OCI-M1 (cell line): Measurements from ENCODE around the gene PARD3B.

Experiments
- DNase-seq: peaks from one replicate; lab custom pipeline; 2025; lab: John Stamatoyannopoulos, UW

PARD3B gene

DNA sequence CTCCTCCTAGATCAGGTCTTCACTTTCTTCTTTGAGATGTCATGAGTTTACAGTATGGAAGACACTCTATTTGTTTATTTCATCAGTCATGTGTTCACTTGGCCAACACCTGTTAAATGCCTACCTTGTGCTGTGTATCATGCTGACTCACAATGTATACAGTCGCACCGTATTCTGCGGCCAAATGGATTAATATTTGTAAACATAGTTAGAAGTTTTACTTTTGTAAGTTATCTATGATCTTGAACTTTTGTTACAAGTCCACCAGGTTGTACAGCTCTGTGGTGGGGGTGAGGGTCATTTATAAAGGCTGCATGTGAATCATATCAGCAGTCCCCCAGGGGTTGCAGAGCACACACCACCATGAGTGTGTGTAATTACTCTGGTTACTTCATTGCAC is 728.4 kb downstream of the PARD3B start:
- no peak for DNase-seq

DNA sequence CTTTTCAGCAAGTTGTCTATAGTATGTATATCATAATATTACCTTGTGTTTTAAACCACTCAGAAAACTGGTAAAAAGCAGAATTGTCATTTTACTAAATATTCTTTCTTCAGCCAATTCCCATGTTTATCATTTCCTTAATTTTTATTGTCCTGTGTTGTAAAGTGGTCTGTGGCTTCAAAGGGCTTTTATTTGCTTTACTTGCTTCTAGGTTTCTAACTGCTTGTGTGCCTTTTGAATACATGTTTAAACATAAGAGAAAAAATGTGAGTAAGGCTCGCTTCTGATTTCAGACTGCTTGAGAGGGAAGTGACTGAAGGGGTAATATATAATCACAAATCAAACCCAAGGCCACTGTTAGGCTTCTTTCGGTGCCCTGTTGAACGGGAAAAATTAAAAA is 729.5 kb downstream of the PARD3B start:
- DNase-seq = no peak

DNA sequence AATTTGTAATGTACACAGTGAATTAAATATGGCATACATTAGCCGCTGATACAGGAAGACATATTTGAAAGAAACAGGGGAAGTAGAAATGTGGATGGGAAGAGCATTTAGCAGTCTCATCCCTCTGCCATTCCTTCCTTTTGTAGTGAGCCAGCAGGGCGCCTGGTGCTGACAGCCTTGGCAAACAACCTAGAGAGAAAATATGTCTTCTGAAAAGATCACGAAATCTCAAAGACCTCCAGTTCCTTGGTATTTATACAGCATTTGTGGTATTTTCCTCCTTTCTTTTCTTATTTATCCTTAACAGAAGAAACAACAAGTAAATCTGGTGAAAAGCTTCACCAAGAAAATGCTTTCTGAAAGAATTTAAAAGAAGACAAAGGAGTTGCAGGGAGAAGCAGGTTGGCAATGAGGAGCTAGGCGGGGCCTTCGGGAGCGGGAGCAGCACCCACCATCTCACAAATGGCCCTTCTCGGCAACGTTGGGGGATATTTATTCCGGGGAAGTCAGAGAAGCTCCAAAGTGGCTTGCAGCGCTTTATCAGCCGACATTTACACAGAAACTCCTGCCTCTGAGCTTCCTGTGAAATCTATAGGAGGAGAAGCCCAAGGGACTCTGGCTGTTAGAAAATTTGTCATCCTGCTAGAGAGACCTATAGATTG is 731.0 kb downstream of the PARD3B start:
- no peak for DNase-seq

DNA sequence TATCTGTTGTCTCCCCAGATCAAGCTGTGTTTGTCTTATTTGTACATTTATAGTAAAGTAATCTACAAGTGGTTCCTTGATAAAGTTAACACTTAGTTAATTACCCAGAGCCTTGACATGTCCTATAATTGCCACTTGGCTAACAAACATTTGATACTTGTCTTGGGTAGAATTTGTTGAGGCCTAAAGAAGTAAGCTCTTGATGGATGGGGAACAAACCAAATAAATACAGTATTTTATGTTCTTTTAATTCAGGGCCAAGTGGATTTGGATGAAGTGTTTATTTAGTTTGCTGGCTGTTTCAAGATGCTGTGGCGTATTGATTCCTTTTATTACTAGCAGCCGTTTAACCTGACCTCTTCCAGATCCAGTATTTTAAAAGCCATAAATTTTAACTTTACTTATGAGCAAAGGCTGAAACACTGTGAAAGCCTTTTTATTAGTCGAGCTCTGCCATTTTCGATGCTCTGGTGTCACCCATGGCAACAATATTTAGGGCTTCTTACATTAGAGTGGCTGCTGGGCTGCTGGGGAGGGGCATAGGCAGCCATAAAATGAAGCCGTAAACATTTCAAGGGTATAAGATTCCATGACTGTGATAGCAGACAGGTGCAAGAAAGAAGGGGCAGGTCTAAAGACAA is 735.4 kb downstream of the PARD3B start:
- DNase-seq = no peak

DNA sequence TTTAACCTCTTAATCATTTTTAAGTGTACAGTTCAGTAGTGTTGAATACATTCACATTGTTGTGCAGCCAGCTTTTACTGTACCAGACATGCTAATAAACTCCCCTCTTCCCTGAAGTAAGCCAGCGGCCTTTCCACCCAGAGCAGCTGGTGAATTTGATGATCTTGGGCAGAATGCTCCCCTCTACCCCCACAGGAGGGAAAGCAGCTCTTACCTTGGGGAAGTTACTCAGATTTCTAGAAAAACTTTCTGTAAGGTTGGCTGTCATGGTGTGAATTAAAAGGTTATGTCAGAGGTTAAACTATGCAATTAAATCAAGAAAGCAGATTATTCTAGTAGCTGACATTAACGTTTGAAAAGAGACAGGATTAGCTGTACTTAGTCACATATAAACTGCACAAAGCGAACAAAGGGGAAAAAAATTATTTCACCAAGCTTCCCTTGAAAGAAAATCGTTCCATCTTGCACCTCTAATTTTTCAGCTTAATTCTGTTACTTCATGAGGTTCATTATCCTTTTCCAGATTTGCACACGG is 738.5 kb downstream of the PARD3B start:
- DNase-seq = no peak

DNA sequence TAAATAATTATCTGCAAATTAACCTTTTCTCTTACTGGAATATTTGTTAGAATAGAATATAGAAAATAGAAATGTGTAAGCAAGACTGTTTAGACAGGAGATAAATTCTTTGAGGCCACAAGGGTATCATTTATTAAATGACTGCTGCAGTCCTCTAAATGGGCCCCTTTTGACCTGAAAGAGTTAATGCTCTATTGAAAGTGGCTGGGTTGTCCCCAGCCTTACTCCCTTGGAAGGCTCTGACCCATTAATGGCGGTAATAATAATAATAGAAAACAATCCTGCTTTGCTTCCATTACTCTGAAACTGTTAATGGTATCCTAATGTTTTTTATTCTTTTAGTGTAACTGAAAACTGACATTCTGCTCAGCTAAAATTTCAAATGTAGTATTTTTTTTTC is 739.1 kb downstream of the PARD3B start:
- no peak for DNase-seq

DNA sequence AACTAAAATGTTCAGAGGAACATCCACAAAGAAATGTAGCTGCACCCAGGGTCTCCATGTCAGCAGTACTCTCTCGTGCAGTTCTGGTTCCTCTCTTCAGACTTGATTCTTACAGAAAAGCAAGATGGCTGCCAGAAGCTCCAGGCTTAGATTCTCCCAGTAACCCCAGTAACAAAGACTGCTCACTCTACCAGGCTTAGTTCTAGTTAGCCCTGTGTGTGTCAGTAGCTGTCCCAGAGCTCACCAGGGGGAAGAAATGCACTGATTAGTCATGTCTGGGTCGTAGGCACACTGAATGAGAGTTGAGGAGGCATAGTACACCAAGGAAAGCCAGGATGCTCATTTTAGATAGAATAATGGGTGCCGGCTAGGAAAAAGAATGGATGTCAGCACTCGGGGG is 742.0 kb downstream of the PARD3B start:
- DNase-seq = no peak

DNA sequence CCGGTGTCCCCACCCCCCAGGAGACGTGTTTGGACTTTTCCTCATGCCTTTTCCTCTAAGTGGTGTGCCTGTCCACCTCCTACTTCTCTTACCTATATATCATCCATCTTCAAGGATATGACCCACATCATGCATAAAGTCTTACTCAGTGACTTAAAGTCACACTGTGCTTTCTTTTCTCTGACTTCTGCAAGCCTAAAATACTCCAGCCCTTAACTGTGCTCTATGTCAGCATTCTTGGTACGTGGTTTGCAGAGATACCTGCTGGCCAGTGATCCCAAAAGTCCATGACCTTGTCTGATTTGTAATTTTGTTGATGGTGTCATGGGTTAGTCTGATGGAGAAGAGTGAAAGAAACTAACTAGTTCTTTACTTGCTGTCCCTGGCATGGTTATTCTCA is 743.4 kb downstream of the PARD3B start:
- DNase-seq = no peak

DNA sequence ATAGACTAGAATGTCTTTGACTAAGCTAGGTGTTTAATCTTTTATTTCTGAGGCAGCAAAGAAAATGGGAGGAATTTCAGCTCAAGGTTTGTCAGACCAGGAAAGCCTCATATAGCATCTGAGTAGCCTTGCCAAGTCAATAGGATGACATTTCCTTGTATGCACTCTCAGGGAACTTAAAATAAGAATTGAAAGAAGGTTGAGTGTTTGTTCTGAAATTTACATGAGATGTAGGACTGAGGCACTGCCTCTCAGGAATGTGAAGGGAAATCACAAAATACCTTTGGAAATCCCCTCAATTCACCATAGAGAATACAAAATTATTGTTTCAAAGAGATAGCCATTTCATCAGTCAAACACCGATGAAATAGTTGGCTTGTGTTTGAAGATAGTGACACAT is 745.0 kb downstream of the PARD3B start:
- DNase-seq = no peak

DNA sequence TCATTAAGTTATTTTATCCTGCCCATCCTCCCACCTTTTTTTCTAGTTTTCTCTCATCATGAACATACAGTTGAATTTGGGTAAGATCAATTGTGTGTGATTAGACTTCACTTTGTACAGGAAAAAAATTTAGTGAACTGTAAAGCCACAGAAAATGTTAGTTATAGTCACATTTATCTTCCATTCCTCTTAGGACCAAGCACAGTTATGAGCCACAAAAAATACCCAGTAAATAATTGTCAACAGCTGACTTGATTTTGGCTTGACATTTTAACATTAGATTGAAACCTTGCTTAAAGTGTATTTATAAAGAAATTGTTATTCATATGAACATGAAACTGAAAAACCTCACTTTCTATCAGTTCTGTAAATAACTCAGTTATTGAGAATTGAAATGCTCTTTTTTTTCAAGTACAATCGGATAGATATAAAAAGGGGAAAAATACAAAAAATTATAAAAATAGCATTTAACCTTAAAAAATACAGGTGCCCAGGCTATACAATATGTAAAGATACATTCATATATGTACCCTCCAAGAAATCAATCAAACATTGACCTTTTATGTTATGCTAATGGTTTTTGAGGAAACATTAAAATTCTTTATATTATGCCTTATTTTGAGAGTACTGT is 747.5 kb downstream of the PARD3B start:
- no peak for DNase-seq

DNA sequence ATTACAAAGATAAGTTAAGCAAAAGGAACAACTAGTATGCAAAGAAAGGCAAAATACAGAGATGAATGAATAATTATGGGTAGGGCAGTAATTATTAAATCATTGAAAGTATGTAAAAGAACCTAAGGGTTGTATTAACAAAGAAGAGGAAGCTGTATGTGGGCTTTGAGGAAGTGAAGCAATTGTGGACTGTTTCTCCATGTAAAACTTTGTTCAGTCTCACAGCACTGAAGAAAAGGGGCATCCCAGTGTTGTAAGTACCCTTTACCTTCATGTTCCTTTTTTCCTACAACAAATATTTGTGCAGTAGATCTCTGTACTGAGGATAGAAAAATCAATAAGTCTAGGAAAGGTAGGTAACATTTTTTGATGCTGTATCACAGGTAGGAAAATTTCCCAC is 748.3 kb downstream of the PARD3B start:
- peak; percentile 16 for DNase-seq

DNA sequence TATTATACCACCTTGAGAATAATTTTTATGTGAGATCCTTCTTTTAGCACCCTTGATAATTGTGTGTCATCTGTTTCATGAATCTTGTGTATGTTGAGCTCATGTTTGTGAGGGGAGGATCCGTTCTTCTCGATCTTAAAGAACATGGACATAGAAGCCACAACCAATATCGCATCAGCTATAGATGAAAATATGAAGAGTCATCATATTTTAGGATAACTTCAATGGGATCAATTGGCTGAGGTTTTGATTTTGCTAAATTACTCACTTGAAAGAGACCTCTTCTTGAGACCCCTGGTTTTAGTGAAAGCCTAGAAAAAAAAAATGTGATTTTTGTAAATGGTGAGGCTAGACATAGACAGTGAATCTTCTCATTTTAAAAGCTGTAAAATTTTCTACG is 751.7 kb downstream of the PARD3B start:
- no peak for DNase-seq

DNA sequence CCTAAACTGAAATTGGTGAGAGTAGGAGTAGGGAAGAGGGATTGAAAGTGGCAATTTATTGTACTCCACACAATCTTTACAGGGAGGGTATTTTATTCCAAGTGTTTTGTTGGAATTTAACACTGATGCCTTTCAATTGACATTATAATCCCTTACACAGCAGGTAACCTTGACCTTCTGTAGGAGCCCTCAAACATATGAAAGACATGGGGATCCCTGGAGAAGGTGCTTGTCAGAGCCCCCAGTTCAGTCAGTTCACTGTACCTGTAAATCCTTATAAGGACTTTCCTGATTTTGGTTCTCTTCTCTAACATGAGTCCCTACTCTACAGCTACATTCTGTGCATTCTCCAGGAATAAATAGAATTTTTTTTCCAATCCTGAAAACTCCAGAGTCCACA is 752.1 kb downstream of the PARD3B start:
- no peak for DNase-seq

DNA sequence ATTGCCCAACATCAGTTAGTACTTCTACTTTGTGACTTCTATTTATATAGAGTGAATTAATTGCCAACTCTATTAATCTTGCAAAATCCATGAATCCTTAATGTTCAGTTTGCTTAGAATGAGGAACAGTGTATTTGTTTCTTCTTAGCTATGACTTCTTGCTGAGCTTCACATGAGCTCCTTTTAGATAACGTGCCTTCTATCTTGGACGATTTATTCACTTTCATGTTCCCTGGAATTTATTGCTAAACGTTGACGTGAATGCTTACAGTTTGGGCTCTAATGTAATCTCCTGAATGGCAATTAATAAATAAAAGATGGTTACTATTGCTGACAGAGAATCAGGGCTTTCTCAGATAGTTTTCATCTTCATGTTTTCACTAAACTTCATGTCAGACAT is 752.6 kb downstream of the PARD3B start:
- DNase-seq = no peak

DNA sequence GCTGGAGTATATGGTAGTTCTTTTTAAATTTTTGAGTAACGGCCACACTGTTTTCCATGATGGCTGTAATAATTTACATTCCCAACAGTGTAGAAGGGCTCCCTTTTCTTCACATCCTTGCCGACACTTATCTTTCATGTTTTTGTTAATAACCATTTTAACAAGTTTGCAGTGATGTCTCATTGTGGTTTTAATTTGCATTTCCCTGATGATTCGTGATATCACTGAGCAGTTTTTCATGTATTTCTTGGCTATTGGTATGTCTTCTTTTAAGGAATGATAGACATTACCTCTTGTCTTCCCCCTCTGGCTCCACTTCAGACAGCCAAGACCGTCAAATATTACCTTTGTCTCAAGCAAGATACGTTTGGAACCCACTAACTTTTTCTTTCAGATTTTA is 765.9 kb downstream of the PARD3B start:
- no peak for DNase-seq

DNA sequence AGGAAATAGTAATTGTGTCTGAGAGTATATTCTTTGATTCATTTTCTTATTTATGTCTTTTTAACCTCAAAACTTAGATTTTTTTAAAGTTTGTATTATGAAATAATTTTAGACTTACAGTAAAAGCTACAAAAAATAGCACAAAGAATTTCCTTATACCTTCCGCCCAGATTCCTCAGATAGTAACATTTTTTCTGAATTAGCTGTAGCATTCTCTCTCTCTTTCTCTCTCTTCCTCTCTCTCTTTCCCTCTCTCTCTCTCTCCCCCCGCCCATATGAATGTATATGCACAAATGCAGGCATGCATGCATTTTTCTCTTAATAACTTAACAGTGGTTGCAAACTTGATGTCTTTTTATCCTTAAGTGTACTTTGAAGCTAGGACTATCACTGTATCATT is 776.0 kb downstream of the PARD3B start:
- no peak for DNase-seq

DNA sequence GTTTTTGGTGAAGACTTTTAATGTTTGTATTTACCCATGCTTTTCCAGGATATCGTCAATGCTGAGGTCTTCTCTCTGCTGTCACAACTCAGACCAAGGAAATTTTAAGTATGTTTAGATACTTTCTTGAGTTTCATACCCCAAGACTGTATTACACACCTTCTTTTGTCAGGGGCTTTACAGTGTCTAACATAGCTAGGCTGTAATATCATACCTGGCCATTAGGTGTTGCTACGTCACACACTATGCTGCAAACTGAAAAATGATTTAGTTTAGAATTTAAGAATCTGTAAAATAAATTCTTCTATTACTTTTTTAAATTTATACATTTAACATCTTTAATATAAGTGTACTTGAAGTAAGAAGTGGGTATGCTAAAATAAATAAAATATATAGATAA is 778.7 kb downstream of the PARD3B start:
- DNase-seq = no peak

DNA sequence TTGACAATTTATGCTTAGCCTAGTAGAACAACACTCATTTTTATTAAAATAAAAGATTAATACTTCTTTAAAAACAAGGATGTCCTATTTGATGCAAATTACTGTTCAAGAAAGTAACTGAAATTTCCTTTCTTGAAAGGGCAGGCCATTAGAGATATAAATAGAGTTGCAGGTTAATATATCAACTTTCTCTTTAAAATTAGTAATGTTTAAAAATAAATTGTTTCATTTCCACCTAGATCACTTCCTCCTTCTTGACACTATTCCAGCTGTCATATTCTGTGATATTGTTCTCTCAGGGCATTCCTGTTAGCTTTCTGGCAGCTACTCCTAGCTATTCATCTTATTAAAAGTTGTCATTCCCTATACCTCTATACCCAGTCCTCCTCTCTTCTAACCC is 779.1 kb downstream of the PARD3B start:
- DNase-seq = no peak

DNA sequence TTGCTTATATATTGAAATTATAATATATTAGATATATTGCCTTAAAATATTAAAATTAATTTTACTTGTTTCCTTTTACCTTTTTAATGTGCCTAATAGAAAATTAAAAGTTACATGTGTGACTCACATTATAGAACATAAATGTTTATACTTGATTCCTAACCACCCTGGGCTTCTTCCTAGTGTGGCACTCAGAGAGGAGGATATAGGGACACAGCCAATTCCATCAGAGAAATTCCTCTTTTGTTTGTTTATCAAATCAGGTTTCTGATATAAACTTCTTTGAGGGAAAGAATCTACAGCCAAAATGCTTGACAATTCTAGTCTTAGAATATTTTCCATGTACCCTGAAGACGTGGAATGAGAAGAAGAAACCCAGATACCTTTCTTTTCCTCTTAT is 788.1 kb downstream of the PARD3B start:
- DNase-seq = no peak

DNA sequence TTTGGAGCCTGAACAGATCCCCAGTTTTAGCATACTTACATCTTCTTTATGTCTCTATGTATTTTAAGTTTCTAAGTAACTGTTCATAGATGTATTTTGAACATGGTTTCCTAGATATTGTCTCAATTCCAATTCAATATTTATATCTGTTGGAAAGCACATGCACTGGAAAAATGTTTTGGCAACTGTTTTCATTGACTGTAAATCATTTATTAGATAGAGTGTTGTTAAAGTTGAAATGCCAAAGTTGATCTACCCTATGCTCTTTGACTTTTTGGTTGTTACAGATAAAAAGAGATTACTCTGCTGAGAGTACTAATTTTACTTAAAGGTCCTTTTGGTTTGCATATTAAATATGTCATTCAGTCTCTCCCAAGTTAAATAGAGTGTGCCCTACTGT is 792.0 kb downstream of the PARD3B start:
- no peak for DNase-seq

DNA sequence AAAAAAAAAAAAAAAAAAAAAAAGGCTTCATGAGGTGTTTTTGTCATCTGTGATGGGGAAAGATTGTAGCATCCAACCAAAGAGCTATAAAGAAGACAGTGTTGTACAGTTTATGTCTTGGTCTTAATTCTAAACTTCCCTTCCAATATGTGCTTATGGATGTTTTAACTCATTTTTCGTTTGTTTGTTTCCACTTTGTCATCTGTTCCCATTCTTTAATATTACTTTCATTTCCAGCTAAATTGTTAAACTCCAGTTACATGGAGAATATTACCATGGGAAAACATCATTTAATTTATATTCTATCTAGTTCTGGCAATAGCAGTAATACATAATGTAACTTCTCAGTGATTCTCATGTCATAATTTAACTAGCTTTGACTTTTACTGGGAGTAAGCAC is 792.9 kb downstream of the PARD3B start:
- no peak for DNase-seq

DNA sequence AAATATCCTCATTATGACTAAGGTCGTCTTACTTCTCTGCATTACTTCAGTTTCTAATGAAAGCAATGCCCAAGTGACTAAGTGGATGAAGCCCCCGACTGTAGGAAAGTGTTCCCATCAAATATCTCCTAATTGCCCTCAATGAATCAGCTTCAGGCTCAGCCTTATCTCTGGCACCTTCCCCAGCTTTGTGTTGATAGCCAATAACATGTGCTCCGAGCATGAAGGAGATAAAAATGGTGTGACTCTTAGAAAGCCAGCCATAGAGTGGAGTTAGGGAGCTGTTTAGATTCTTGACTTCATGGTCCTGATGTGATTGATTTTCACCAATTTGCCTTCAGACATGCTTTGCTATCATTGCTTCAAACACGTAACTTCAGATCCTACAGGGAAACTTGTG is 797.8 kb downstream of the PARD3B start:
- no peak for DNase-seq

DNA sequence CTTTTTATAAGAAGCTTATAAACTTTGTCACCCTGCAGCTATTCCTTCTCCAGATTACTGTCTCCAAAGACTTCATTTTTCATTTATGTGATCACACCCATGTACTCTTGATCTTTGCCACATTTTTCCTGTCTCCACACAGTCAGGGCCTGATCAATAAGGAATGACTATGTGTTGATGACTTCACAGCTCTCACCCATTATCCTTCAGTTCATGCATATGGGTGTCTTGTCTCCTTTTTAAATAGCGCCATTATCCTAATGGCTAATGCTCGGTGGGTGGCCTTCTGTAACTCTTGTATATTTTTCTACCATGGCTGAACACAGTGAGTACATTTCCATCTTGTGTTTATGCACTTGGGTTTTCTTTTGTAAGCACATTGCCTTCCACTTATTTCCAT is 801.4 kb downstream of the PARD3B start:
- DNase-seq = no peak

DNA sequence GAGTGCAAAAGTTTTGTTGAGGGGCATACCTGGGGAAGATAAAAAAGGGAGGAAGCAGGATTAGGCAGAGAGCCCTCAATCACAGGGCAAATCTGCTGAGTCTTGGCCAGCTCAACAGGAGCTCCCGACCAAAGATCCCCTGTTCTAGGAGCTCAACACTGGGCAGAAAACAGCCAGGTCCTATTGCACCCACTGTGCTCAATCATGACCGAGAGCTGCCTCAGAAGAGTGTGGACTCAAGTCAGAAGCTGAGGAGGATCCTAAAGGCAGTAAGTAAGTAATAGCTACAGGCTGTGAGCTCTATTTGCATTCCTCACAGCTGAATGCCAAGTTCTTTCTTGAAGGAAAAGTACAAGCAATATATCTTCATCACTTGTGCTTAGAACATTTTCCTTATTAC is 802.6 kb downstream of the PARD3B start:
- no peak for DNase-seq
